KMS-11 (cell line): ENCODE results near the gene RAB38.

Experiments
- H2AFZ ChIP-seq: fragments of 200-600 bp; sonication (generic); 2 replicates; pipeline ENCODE4 v1.6.1; 2016; ENCODE audit warnings: antibody characterized with exemption, mixed run types, low read depth
- H3K27ac ChIP-seq: fragments of 200-600 bp; sonication (generic); 2 replicates; pipeline ENCODE4 v1.6.1; 2016; ENCODE audit warnings: mild to moderate bottlenecking, mixed run types
- H3K27me3 ChIP-seq: fragments of 200-600 bp; sonication (generic); 2 replicates; pipeline ENCODE4 v1.6.1; 2017; ENCODE audit warnings: mild to moderate bottlenecking, low read depth, mixed run types, moderate library complexity; ENCODE audit not compliant: insufficient read depth
- H3K36me3 ChIP-seq: fragments of 200-600 bp; sonication (generic); 2 replicates; pipeline ENCODE4 v1.6.1; 2017; ENCODE audit warnings: mild to moderate bottlenecking, mixed run types; ENCODE audit not compliant: insufficient read depth
- H3K4me1 ChIP-seq: fragments of 200-600 bp; sonication (generic); 2 replicates; pipeline ENCODE4 v1.6.1; 2016; ENCODE audit warnings: mild to moderate bottlenecking, low read depth, mixed run types; ENCODE audit not compliant: poor library complexity, severe bottlenecking
- H3K4me2 ChIP-seq: fragments of 200-600 bp; sonication (generic); 2 replicates; pipeline ENCODE4 v1.7.0; 2016; ENCODE audit warnings: mild to moderate bottlenecking, mixed run types
- H3K4me3 ChIP-seq: fragments of 200-600 bp; sonication (generic); IDR thresholded peaks from 2 replicates; pipeline ENCODE4 v1.6.1; 2017; ENCODE audit warnings: low read depth, low read length, mixed read lengths; ENCODE audit not compliant: insufficient read depth
- H3K79me2 ChIP-seq: fragments of 200-600 bp; sonication (generic); 2 replicates; pipeline ENCODE4 v1.6.1; 2016; ENCODE audit warnings: low read depth, mixed run types; ENCODE audit not compliant: insufficient read depth
- H3K9ac ChIP-seq: fragments of 200-600 bp; sonication (generic); 2 replicates; pipeline ENCODE4 v1.6.1; 2016; ENCODE audit warnings: mild to moderate bottlenecking, mixed run types
- H4K20me1 ChIP-seq: fragments of 200-600 bp; sonication (generic); 2 replicates; pipeline ENCODE4 v1.6.1; 2016; ENCODE audit warnings: mild to moderate bottlenecking, mixed run types; ENCODE audit not compliant: insufficient read depth
- TF ChIP-seq, protein P1 (sequence below): fragments of 200-600 bp; sonication (generic); conservative IDR thresholded peaks from 2 replicates; pipeline ENCODE4 v1.6.1; 2017; ENCODE audit warnings: low read depth, mild to moderate bottlenecking, antibody characterized with exemption, low read length, moderate library complexity, mixed read lengths

Gene RAB38

DNA sequence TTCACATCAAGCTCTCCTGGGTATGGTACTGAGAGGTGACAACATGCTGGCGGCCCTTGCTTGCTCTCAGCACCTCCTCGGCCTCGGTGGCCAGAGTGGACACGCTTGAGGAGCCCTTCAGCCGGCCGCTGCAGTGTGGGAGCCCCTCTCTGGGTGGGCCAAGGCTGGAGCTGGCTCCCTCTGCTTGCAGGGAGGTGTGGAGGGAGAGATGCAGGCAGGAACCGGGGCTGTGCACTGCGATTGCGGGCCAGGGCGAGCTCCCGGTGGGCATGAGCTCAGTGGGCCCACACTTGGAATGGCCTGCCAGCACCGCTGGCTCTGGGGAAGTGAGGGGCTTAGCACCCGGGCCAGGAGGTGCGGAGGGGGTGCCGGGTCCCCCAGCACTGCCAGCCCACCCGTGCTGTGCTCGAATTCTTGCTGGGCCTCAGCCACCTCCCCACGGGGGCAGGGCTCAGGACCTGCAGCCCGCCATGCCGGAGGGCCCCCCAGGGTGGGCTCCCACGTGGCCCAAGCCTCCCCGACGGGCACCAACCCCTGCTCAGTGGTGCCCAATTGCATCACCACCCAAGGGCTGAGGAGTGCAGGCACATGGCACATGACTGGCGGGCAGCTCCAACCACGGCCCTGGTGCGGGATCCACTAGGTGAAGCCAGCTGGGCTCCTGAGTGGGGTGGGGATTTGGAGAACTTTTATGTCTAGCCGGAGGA is 106.2 kb downstream of the RAB38 start:
- Histone ChIP-seq H3K27me3 (no peaks in the 10 kb centered on the region), H3K4me3 (no peak overlapping the region), H3K9ac (no peak overlapping the region), H2AFZ (no peak overlapping the region), H3K4me2 (no peak overlapping the region), H3K27ac (no peak overlapping the region), H3K79me2 (no peaks in the 10 kb centered on the region), H3K4me1 (no peaks in the 10 kb centered on the region), H3K36me3 (no peaks in the 10 kb centered on the region), H4K20me1 (no peaks in the 10 kb centered on the region)
- TF ChIP-seq, protein P1, sequence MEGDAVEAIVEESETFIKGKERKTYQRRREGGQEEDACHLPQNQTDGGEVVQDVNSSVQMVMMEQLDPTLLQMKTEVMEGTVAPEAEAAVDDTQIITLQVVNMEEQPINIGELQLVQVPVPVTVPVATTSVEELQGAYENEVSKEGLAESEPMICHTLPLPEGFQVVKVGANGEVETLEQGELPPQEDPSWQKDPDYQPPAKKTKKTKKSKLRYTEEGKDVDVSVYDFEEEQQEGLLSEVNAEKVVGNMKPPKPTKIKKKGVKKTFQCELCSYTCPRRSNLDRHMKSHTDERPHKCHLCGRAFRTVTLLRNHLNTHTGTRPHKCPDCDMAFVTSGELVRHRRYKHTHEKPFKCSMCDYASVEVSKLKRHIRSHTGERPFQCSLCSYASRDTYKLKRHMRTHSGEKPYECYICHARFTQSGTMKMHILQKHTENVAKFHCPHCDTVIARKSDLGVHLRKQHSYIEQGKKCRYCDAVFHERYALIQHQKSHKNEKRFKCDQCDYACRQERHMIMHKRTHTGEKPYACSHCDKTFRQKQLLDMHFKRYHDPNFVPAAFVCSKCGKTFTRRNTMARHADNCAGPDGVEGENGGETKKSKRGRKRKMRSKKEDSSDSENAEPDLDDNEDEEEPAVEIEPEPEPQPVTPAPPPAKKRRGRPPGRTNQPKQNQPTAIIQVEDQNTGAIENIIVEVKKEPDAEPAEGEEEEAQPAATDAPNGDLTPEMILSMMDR, result no peak

DNA sequence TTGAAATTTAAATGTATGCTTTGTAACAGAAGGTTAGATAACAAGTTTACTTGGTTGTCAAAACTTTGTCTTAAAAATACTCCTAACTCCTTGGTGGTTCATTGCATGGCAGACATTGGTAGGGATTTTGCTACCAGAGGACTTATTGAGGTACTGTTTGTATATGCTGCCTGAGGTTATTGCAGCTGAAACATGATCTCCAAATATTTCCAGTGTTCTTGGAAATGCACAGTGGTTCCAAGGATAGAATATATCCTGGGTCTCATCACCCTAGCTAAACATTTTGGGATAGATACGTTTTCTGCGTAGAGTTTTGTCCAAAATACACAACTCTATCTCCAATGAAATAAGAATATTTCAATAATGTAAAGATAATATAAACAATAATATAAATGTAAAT is 109.2 kb downstream of the RAB38 start:
- Histone ChIP-seq H3K79me2 (no peaks in the 10 kb centered on the region), H3K36me3 (no peaks in the 10 kb centered on the region), H4K20me1 (no peaks in the 10 kb centered on the region), H3K4me1 (no peaks in the 10 kb centered on the region), H3K9ac (no peak overlapping the region), H3K27ac (no peak overlapping the region), H2AFZ (no peak overlapping the region), H3K4me3 (no peak overlapping the region), H3K4me2 (no peak overlapping the region), H3K27me3 (no peaks in the 10 kb centered on the region)
- TF ChIP-seq, protein P1, result no peak

DNA sequence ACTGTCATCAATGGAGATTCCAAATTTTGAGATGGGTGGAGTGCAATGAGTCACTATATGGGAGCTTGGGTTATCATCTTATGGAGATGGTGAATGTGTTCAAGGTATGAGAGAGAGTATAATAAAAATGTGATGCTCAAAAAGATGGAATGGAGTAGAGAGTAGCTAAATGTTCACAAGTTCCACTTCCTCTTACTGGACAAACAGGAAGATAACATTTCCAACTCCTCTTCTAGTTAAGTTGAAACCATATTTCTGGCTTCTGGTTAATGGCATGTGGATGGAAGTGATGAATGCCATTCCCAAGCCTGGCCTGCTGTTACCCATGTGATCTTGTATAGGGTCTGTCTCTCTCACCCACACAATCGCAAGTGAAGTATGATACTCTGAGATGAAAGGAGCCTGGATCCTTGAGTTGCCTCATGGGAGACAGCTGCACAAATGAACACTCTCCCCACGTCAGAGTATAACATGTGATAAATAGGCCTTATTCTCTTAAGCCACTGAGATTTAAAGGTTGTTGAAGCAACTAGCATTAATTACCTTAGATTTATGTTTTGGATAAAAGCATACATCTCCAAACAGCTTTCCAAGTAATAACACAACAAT is 111.0 kb downstream of the RAB38 start:
- Histone ChIP-seq H3K36me3 (no peaks in the 10 kb centered on the region), H3K4me1 (no peaks in the 10 kb centered on the region), H3K79me2 (no peaks in the 10 kb centered on the region), H3K9ac (no peak overlapping the region), H4K20me1 (no peaks in the 10 kb centered on the region), H3K4me2 (no peak overlapping the region), H3K27me3 (no peaks in the 10 kb centered on the region), H3K27ac (no peak overlapping the region), H2AFZ (no peak overlapping the region), H3K4me3 (no peak overlapping the region)
- TF ChIP-seq, protein P1, result no peak
